ENCODE results near the gene PPARG.
"Not testable (repeated sequence)": the region's sequence is repeated elsewhere in the genome, so short reads cannot be mapped to it uniquely, and the experiment has no call there.

PPARG gene

DNA sequence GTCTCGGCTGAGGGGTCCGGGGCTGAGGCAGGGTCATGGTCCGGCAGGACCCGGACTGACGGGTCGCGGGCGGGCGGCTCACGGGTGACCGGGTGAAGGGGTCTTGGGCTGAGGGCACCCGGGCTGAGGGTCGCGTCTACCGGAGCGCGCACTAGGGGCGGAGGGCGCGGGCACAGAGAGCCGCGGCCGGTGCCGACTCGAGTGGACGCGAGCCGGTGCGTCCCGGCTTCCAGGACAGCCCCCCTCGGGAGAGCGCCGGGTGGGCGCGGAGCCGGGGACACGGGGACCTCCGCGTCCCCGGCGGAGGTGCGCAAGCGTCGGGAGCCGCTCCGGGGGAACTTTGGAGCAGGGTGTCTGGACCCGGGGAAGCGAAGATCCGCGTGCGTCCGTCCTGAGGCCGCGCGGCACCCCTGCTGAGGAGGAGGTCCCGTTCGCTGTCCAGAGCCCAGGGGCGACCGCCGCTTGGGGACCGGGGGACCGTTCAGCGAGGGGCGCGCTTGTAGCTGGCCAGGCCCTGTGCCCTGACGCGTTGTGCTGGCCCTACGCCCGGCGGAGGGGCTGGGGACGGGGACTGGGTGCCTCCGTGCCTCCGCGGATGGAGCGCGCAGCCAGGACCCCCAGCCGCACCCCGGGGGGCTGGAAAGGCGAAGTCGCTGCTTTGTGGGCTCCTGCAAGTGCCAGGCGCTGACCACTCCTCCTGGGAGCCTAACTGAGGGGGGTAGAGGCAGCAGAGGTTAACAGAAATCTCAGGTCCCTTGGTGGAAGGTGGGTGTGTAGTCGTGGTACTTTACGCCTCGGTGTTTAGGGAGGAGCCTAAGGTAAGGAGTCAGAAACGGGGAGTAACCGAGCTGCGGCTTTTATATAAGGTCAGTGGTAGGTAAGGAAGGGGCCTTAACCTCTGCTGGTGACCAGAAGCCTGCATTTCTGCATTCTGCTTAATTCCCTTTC lies at the start of gene PPARG:
Gene PPARG, plus strand, starts transcription at position 889 of the 948 bp plus-strand sequence. CDS start 90,642 bp downstream, outside the sequence.
- DNase-seq = no peak

- DNase-seq = no peak
These were observed 49.6 kb upstream of the PPARG start for GRCh38 chr3:12239301-12239700.

- no peak for DNase-seq
These were observed 46.1 kb upstream of the PPARG start for GRCh38 chr3:12242772-12243171.

- DNase-seq = no peak
These were observed 42.2 kb upstream of the PPARG start for GRCh38 chr3:12246497-12247163.

DNA sequence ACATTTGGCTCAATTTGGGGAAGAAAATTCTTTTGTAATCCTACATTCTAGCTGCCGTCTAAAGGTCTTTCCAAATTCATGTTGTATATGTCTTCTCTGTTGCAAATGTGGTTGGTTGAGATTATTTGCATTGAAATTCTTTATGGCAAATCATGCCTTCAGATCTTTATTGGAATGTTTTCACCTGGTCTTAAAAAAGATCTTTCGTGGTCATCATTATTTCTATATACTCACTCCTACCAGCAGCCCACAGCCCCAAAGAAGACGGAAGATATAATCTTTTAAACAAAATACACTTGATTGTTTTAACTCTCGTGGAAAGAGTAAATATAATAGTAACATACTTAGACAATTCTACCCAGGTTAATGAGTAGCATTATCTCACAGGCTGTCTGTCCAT lies 41.5 kb upstream of the PPARG start:
- DNase-seq = no peak

- DNase-seq = no peak
These were observed 39.4 kb upstream of the PPARG start for GRCh38 chr3:12249519-12249918.

DNA sequence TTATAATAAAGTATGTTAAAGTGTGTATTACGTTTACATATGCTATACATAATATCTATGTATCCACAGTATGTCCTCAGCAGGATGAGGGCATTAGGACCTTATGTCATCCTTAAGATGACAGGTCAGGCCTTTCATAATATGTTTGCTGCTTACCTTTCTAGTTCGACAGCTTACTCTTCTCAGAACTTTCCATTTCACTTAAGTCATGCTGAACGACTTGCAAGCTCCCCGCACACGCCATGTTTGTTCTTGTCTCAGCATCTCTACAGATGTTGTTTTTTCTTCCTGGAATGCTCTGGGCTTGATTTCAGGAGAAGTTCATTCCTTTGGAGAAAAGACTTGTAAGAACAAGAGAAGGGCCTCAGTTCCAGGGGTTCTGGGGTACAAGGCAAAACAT lies 36.0 kb upstream of the PPARG start:
- no peak for DNase-seq

GRCh38 chr3:12253516-12254343 lies 35.1 kb upstream of the PPARG start:
- DNase-seq = no peak

GRCh38 chr3:12255393-12255792 lies 33.5 kb upstream of the PPARG start:
- DNase-seq = no peak

GRCh38 chr3:12258911-12259310 lies 30.0 kb upstream of the PPARG start:
- DNase-seq = no peak

DNA sequence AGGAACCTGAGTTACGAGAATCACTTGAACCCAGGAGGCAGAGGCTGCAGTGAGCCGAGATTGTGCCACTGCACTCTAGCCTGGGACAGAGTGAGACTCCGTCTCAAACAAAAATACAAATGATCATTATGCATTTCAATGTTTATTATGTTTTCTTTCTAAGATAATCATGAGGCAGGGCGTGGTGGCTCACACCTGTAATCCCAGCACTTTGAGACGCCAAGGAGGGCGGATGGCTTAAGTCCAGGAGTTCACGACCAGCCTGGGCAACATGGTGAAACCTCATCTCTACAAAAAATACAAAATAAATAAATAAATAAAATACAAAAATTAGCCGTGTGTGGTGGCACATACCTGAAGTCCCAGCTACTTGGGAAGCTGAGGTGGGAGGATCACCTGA lies 26.7 kb upstream of the PPARG start:
- not testable (repeated sequence) for DNase-seq

DNA sequence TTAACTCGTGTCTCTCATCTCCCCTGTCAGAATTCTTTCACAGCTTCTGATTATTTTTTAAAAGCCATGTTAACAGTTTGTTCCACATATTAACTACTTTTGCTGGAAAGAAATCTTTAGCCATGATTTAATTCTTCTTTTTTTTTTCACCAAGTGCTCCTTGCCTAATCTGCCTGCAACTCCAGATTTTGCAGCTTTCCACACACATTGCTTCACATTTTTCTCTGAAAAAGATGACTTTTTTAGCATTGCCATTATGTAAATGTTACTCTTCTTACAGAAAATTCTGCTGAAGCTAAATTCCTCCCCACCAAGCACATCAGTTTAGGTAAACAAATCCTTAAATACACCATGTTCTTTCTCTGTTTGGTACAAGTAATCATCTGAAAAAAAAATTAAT lies 23.4 kb upstream of the PPARG start:
- DNase-seq = no peak

DNA sequence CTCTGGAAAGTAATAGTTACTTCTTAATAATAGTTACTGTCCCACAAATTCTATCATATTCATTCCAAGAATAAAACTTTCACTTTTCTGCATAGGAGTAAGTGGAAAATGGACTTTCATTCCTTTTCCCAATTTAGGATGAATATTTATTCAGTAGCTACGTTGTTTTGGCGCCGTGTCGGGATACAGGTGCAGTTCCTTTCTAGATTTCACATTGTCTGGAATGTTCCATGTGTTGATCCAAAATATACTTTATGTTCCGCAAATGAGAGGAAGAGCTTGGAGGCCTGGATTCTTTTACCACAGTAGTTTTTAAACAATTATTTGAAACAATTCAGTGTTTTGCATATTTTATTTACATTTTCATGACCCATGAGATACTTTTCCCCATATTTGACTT lies 22.8 kb upstream of the PPARG start:
- no peak for DNase-seq

- no peak for DNase-seq
These were observed 21.4 kb upstream of the PPARG start for GRCh38 chr3:12267376-12268030.

GRCh38 chr3:12268049-12268735 lies 20.7 kb upstream of the PPARG start:
- DNase-seq = no peak

GRCh38 chr3:12270976-12271375 lies 17.9 kb upstream of the PPARG start:
- no peak for DNase-seq

DNA sequence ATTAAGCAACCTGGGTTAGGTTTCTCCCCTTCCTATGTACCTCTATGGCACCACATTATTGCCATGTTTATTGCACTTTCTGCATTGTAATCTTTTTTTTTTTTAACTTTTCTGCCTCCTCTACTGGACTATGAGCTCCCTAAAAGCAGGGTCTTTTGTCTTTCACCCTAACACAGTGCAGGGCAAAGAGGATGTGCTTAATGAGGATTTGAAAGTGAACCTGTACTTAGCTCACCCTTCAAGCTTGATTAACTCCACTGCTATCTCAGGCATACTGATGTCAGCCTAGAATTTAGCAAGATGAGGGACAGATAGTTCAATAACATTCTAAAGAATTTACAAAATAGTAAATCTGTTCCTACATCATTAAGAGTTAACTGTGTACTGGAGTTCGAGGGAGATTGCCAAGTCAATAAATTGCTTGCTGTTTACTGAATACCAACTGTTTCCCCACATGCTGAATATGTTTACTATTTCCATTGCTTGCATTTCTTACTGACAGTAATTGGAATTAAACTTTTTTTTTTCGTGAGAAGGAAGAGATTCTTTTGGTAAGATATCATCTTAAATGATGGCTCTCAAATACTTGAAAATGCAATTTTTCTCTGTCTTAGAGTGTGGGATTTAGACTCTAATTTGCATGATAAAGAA lies 15.7 kb upstream of the PPARG start:
- DNase-seq = no peak

- no peak for DNase-seq
These were observed 12.8 kb upstream of the PPARG start for GRCh38 chr3:12275974-12276650.

DNA sequence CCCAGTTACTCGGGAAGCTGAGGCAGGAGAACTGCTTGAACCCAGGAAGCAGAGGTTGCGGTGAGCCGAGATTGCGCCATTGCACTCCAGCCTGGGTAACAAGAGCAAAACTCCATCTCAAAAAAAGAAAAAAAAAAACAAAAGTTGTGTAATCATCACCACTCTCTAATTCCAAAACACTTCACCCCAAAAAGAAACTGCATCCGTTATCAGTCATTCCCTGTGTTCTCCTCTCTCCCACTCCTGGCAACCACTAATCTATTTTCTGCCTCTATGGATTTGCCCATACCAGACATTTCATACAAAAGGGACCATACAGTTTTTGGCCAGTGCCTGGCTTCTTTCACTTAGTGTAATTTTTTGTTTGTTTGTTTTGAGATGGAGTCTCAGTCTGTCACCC lies 12.0 kb upstream of the PPARG start:
- DNase-seq = not testable (repeated sequence)

- DNase-seq = no peak
These were observed 10.3 kb upstream of the PPARG start for GRCh38 chr3:12278566-12278965.
